GM12878 (cell line): ENCODE results near the gene CLN6. TPM values are rescaled to one million over a fixed set of nuclear protein-coding genes. Genes with fewer than 3 reads are reported as not detected.

ENCODE experiments used
- ATAC-seq: fragments of 200-7000 bp; cut with Tn5 transposase; 3 replicates; pipeline ENCODE4 v1.9.1; 2020; ENCODE audit warnings: mild to moderate bottlenecking, moderate library complexity
- BruUV-seq: library from RNA; stranded (reverse); fragments of 400-500 nt; replicated peaks from 2 replicates; lab custom pipeline; 2021; lab: Mats Ljungman, UMichigan
- CTCF ChIA-PET: fragments of 300-600 bp; sonication (Branson Sonifier 250); formaldehyde crosslinking; extraction: SDS; loops from one replicate; lab custom pipeline; 2021; ENCODE audit warnings: inconsistent platforms; lab: Yijun Ruan, JAX
- POLR2A ChIA-PET: fragments of 350-600 bp; formaldehyde crosslinking; extraction: SDS; loops from one replicate; lab custom pipeline; 2021; ENCODE audit warnings: inconsistent platforms; lab: Charles Lee
- RAD21 ChIA-PET: fragments of 300-600 bp; sonication (Branson Sonifier 250); formaldehyde crosslinking; loops from one replicate; lab custom pipeline; 2023; ENCODE audit warnings: antibody characterized with exemption; ENCODE audit not compliant: unreplicated experiment; lab: Charles Lee
- SMC1A ChIA-PET: fragments of 300-600 bp; sonication (Branson Sonifier 250); formaldehyde crosslinking; loops from one replicate; lab custom pipeline; 2023; ENCODE audit not compliant: unreplicated experiment, uncharacterized antibody; lab: Charles Lee
- DNase-seq: peaks from one replicate; pipeline ENCODE4 v3.0.0-alpha.2; 2011; ENCODE audit warnings: low read depth, low spot score
- FAIRE-seq: peaks from 3 replicates; lab custom pipeline; 2011; peaks lifted over from hg19 to GRCh38; lab: Jason Lieb, UNC
- H2AFZ ChIP-seq: 2 replicates; pipeline ENCODE4 v1.6.0; 2011; ENCODE audit warnings: low read depth, low read length, control low read depth; ENCODE audit not compliant: control insufficient read depth
- H3K27ac ChIP-seq: 2 replicates; pipeline ENCODE4 v1.5.1; 2011; ENCODE audit warnings: control low read depth; ENCODE audit not compliant: control insufficient read depth, insufficient read depth
- H3K27me3 ChIP-seq, 2 experiments: replicated peaks in 1 of 2; 2 replicates each; pipeline versions ENCODE4 v1.6.0 to v1.6.1; 2011; ENCODE audit warnings: low read length in 1 of 2; ENCODE audit not compliant: control insufficient read depth in 2 of 2, insufficient read depth in 2 of 2
- H3K36me3 ChIP-seq, 2 experiments: 2 replicates each; pipeline ENCODE4 v1.5.1; 2011; ENCODE audit warnings: low read length in 1 of 2; ENCODE audit not compliant: control insufficient read depth in 2 of 2, insufficient read depth in 2 of 2
- H3K4me1 ChIP-seq: 2 replicates; pipeline ENCODE4 v1.6.1; 2011; ENCODE audit warnings: mild to moderate bottlenecking, low read length, moderate library complexity, mixed read lengths; ENCODE audit not compliant: control insufficient read depth, insufficient read depth
- H3K4me2 ChIP-seq: 2 replicates; pipeline ENCODE4 v1.6.0; 2011; ENCODE audit warnings: control low read depth; ENCODE audit not compliant: control insufficient read depth, insufficient read depth
- H3K4me3 ChIP-seq: fragments of 200-600 bp; sonication (generic); 2 replicates; pipeline ENCODE4 v1.5.1; 2016
- H3K79me2 ChIP-seq: 2 replicates; pipeline ENCODE4 v1.6.0; 2011; ENCODE audit warnings: low read length; ENCODE audit not compliant: control insufficient read depth, insufficient read depth
- H3K9ac ChIP-seq: 2 replicates; pipeline ENCODE4 v1.8.0; 2011; ENCODE audit warnings: low read length, control low read depth, mixed read lengths; ENCODE audit not compliant: control insufficient read depth, insufficient read depth
- H3K9me3 ChIP-seq: replicated peaks from 3 replicates; pipeline ENCODE4 v1.5.1; 2011; ENCODE audit warnings: mild to moderate bottlenecking, low read length; ENCODE audit not compliant: control insufficient read depth, insufficient read depth
- H4K20me1 ChIP-seq: 2 replicates; pipeline ENCODE4 v1.6.0; 2011; ENCODE audit not compliant: control insufficient read depth, insufficient read depth
- CUX1 ChIP-seq: IDR thresholded peaks from 2 replicates; pipeline ENCODE4 v1.6.1; 2012; ENCODE audit warnings: improper control_type of control experiment, low read depth, low read length; ENCODE audit not compliant: insufficient replicate concordance
- RELB ChIP-seq: fragments of 450-650 bp; IDR thresholded peaks from 2 replicates; pipeline ENCODE4 v1.6.1; 2017; ENCODE audit warnings: low read depth, mild to moderate bottlenecking, moderate library complexity
- SMC3 ChIP-seq: IDR thresholded peaks from 2 replicates; pipeline ENCODE4 v1.6.1; 2011; ENCODE audit warnings: low read length, improper control_type of control experiment, borderline replicate concordance
- SP1 ChIP-seq: IDR thresholded peaks from one replicate; pipeline ENCODE4 v1.6.1; 2011; ENCODE audit warnings: low read depth, low read length
- ZZZ3 ChIP-seq: IDR thresholded peaks from 2 replicates; pipeline ENCODE4 v1.6.1; 2011; ENCODE audit warnings: low read depth; ENCODE audit not compliant: control insufficient read depth, insufficient read length
- WGBS: methylation state at CpG from one replicate; pipeline ENCODE4 v1.1.6; 2016; ENCODE audit warnings: low lambda C conversion rate; ENCODE audit not compliant: insufficient replicate concordance, insufficient coverage; ENCODE audit errors: missing lambda C conversion rate; 5-methylcytosine and 5-hydroxymethylcytosine counted together
- in situ Hi-C: fragments of 300-500 bp; cut with MboI; formaldehyde crosslinking; loops from 9 replicates; pipeline ENCODE4 v1.14.3; 2018; ENCODE audit warnings: mixed read lengths
- intact Hi-C: fragments of 100-400 bp; cut with micrococcal nuclease; formaldehyde crosslinking; loops from one replicate; pipeline ENCODE4 v1.14.2; 2022; ENCODE audit not compliant: unreplicated experiment
- polyA plus RNA-seq, 11 experiments: library from polyadenylated mRNA; depleted of rRNA in 4 of 11; unstranded in 6 of 11; stranded (reverse) in 5 of 11; fragments of >200 nt; fragmentation: Nextera tagmentation in 4 of 11; fragmentation: Illumina TruSeq in 1 of 11; extraction: Ambion mirVana in 4 of 11; extraction: Trizol in 1 of 11; gene quantifications; 1 replicate in 1 of 11; 2 replicates in 10 of 11; pipeline versions ENCODE4 v1.2.1 to v1.2.3, GENCODE V29; 2011 to 2016; ENCODE audit warnings: inconsistent platforms in 2 of 11, missing spikeins in 2 of 11, low read depth in 1 of 11
- total RNA-seq, 4 experiments: library from RNA; depleted of rRNA in 3 of 4; stranded (reverse); fragments of >200 nt in 3 of 4; fragmentation: Illumina TruSeq in 1 of 4; extraction: Trizol in 1 of 4; gene quantifications; 2 replicates each; pipeline versions ENCODE4 v1.2.1 to v1.2.3, GENCODE V29; 2013 to 2021

Gene CLN6
- total and polyA plus RNA-seq, 10 of the 15 experiments (the other 5 are each of a cell fraction or from before 2014, with no cell fraction given) = 0.74 to 69.0 (median 30.3) TPM

- no peak for TF ChIP-seq SP1
- TF ChIP-seq RELB = no peak
Observed at GRCh38 chr15:68204776-68205557, 24.6 kb downstream of the CLN6 start, which contains the start of gene CALML4 (continued).

- POLR2A ChIA-PET = interaction anchor here (0.6 kb wide), 1 partner anchor 352 kb away, joined by 5 read pairs; no protein-coding TSS in a partner anchor
- WGBS = 88% methylated on average over 7 of the region's 7 CpGs
- Histone ChIP-seq H3K27ac (no peak overlapping the region), H3K27me3 (no peaks in the 10 kb centered on the region), H4K20me1 (no peaks in the 10 kb centered on the region), H2AFZ (no peak overlapping the region), H3K4me3 (no peak overlapping the region), H3K9ac (no peak overlapping the region), H3K4me2 (no peak overlapping the region), H3K36me3 (peaks cover 10 to 11% of the 10 kb centered on the region in 2 experiments; a peak in 3 of 4 replicates), H3K9me3 (no peaks in the 10 kb centered on the region), H3K4me1 (peaks cover 6% of the 10 kb centered on the region), H3K79me2 (no peaks in the 10 kb centered on the region; the same call in none of the 2 replicates)
- SMC1A ChIA-PET = no interaction called here
- TF ChIP-seq ZZZ3 (no peak), SMC3 (no peak), CUX1 (no peak)
- CTCF ChIA-PET = no interaction called here
- no TSS peak for BruUV-seq
- DNase-seq (no peak), FAIRE-seq (no peak), ATAC-seq (no peak)
- intact Hi-C loops (no loop called here), in situ Hi-C loops (no loop called here)
- RAD21 ChIA-PET = no interaction called here
Observed at GRCh38 chr15:68204361-68204760, 25.2 kb downstream of the CLN6 start.
